Right hindlimb (tissue), 1 donor: Measurements from ENCODE around the gene CITED4.

Experiments
- DNase-seq: peaks from one replicate; pipeline ENCODE4 v3.0.0-alpha.2; 2018

CITED4 gene

GRCh38 chr1:40851643-40852042 lies 10.5 kb downstream of the CITED4 start:
- DNase-seq, result no peak

- peak; percentile 73 for DNase-seq
These were observed 12.2 kb downstream of the CITED4 start for GRCh38 chr1:40849801-40850592.

- DNase-seq, result no peak
These were observed 13.5 kb downstream of the CITED4 start for GRCh38 chr1:40848530-40849189.

- DNase-seq, result no peak
These were observed 15.0 kb downstream of the CITED4 start for GRCh38 chr1:40847023-40847745.

GRCh38 chr1:40845895-40846294 lies 16.3 kb downstream of the CITED4 start:
- DNase-seq, result no peak

- no peak for DNase-seq
These were observed 17.0 kb downstream of the CITED4 start for GRCh38 chr1:40844887-40845878.

- no peak for DNase-seq
These were observed 18.1 kb downstream of the CITED4 start for GRCh38 chr1:40844079-40844478.

GRCh38 chr1:40842691-40843090 lies 19.5 kb downstream of the CITED4 start:
- DNase-seq, result no peak

- DNase-seq, result no peak
These were observed 20.0 kb downstream of the CITED4 start for GRCh38 chr1:40842207-40842606.

GRCh38 chr1:40841602-40842001 lies 20.6 kb downstream of the CITED4 start:
- DNase-seq, result no peak

- DNase-seq, result no peak
These were observed 21.4 kb downstream of the CITED4 start for GRCh38 chr1:40840526-40841323.

- DNase-seq, result no peak
These were observed 22.2 kb downstream of the CITED4 start for GRCh38 chr1:40839943-40840335.

GRCh38 chr1:40838980-40839942 lies 22.9 kb downstream of the CITED4 start:
- no peak for DNase-seq

GRCh38 chr1:40838045-40838979 lies 23.9 kb downstream of the CITED4 start:
- no peak for DNase-seq

GRCh38 chr1:40837601-40838000 lies 24.6 kb downstream of the CITED4 start:
- no peak for DNase-seq

- no peak for DNase-seq
These were observed 25.9 kb downstream of the CITED4 start for GRCh38 chr1:40836283-40836682.

GRCh38 chr1:40834968-40835545 lies 27.1 kb downstream of the CITED4 start:
- no peak for DNase-seq

GRCh38 chr1:40833979-40834378 lies 28.2 kb downstream of the CITED4 start:
- DNase-seq, result no peak
